SK-N-MC (cell line): ENCODE data around the gene INPP5B.

ENCODE experiments used
- EZH2 ChIP-seq: fragments of 200-600 bp; sonication (generic); IDR thresholded peaks from one replicate; pipeline ENCODE4 v1.6.1; 2017; ENCODE audit warnings: antibody characterized with exemption
- POLR2AphosphoS5 ChIP-seq: IDR thresholded peaks from 2 replicates; pipeline ENCODE4 v1.6.1; 2012; ENCODE audit warnings: mild to moderate bottlenecking, low read depth, low read length, borderline replicate concordance

- TF ChIP-seq EZH2, result no peak
- no peak for TF ChIP-seq POLR2AphosphoS5
Observed at GRCh38 chr1:37851782-37852210, 95.1 kb downstream of the INPP5B start.
